ENCODE results near the gene RMND5A. TPM values are rescaled to one million over a fixed set of nuclear protein-coding genes. Genes with fewer than 3 reads are reported as not detected.

RMND5A gene
- total and polyA plus RNA-seq, 2 experiments from 2014 or later, result 23.0 to 80.8 TPM

GRCh38 chr2:86821306-86821705 lies 101.2 kb downstream of the RMND5A start:
- no peaks in the 10 kb centered on the region for H3K9me3 ChIP-seq (ENCODE audit: low read depth)
- H2AFZ ChIP-seq, result no peak overlapping the region
- H3K27ac ChIP-seq, result no peak overlapping the region
- TF ChIP-seq CTCF (IDR thresholded peaks at IDR 0.05; ENCODE audit: poor library complexity), result no peak
- TF ChIP-seq EZH2 (IDR thresholded peaks at IDR 0.05; ENCODE audit: borderline replicate concordance), result no peak
- TF ChIP-seq EZH2phosphoT487 (IDR thresholded peaks at IDR 0.05; ENCODE audit: low read depth, severe bottlenecking, unreplicated experiment), result no peak
- H4K20me1 ChIP-seq (ENCODE audit: insufficient read depth, poor library complexity, severe bottlenecking), result no peaks in the 10 kb centered on the region
- peaks cover 6% of the 10 kb centered on the region for H3K4me1 ChIP-seq (ENCODE audit: insufficient read depth)
- no peaks in the 10 kb centered on the region for H3K27me3 ChIP-seq
- no peak overlapping the region for H3K4me3 ChIP-seq
- no peaks in the 10 kb centered on the region for H3K9me2 ChIP-seq (replicated peaks; ENCODE audit: insufficient read depth)
- WGBS (ENCODE audit: low lambda C conversion rate, missing lambda C conversion rate), result 94% methylated on average over 13 of the region's 13 CpGs
- DNase-seq (ENCODE audit: low spot score), result no peak
- H3K36me3 ChIP-seq (replicated peaks; ENCODE audit: insufficient read depth, low read depth), result no peaks in the 10 kb centered on the region
- no peaks in the 10 kb centered on the region for H3K79me2 ChIP-seq
- H3K4me2 ChIP-seq, result no peak overlapping the region

- Histone ChIP-seq H3K27me3 (no peaks in the 10 kb centered on the region), H3K9me2 (replicated peaks; ENCODE audit: insufficient read depth) (no peaks in the 10 kb centered on the region), H3K4me1 (ENCODE audit: insufficient read depth) (peaks cover 6% of the 10 kb centered on the region), H4K20me1 (ENCODE audit: insufficient read depth, poor library complexity, severe bottlenecking) (no peaks in the 10 kb centered on the region), H3K36me3 (replicated peaks; ENCODE audit: insufficient read depth, low read depth) (no peaks in the 10 kb centered on the region), H3K4me3 (no peak overlapping the region), H3K4me2 (no peak overlapping the region), H3K9me3 (ENCODE audit: low read depth) (no peaks in the 10 kb centered on the region), H3K79me2 (no peaks in the 10 kb centered on the region), H3K27ac (no peak overlapping the region), H2AFZ (no peak overlapping the region)
- WGBS (ENCODE audit: low lambda C conversion rate, missing lambda C conversion rate), result 96% methylated on average over 6 of the region's 6 CpGs
- no peak for DNase-seq (ENCODE audit: low spot score)
- TF ChIP-seq EZH2phosphoT487 (IDR thresholded peaks at IDR 0.05; ENCODE audit: low read depth, severe bottlenecking, unreplicated experiment) (no peak), EZH2 (IDR thresholded peaks at IDR 0.05; ENCODE audit: borderline replicate concordance) (no peak), CTCF (IDR thresholded peaks at IDR 0.05; ENCODE audit: poor library complexity) (no peak)
Measured at GRCh38 chr2:86821842-86822241, 101.8 kb downstream of the RMND5A start.

- Histone ChIP-seq H3K79me2 (no peaks in the 10 kb centered on the region), H4K20me1 (ENCODE audit: insufficient read depth, poor library complexity, severe bottlenecking) (no peaks in the 10 kb centered on the region), H3K27ac (no peak overlapping the region), H3K36me3 (replicated peaks; ENCODE audit: insufficient read depth, low read depth) (no peaks in the 10 kb centered on the region), H3K27me3 (no peaks in the 10 kb centered on the region), H3K9me3 (ENCODE audit: low read depth) (no peaks in the 10 kb centered on the region), H3K4me1 (ENCODE audit: insufficient read depth) (peaks cover 6% of the 10 kb centered on the region), H3K9me2 (replicated peaks; ENCODE audit: insufficient read depth) (no peaks in the 10 kb centered on the region), H3K4me3 (no peak overlapping the region), H3K4me2 (no peak overlapping the region), H2AFZ (no peak overlapping the region)
- WGBS (ENCODE audit: low lambda C conversion rate, missing lambda C conversion rate), result 93% methylated on average over 3 of the region's 3 CpGs
- DNase-seq (ENCODE audit: low spot score), result no peak
- no peak for TF ChIP-seq EZH2 (IDR thresholded peaks at IDR 0.05; ENCODE audit: borderline replicate concordance)
- TF ChIP-seq CTCF (IDR thresholded peaks at IDR 0.05; ENCODE audit: poor library complexity), result no peak
- no peak for TF ChIP-seq EZH2phosphoT487 (IDR thresholded peaks at IDR 0.05; ENCODE audit: low read depth, severe bottlenecking, unreplicated experiment)
Measured at GRCh38 chr2:86822668-86823345, 102.7 kb downstream of the RMND5A start.
